OCI-LY3 (cell line): ENCODE data around the gene TNS1.

Source experiments
- EZH2phosphoT487 ChIP-seq: fragments of 200-600 bp; shearing (Covaris generic); IDR thresholded peaks from 2 replicates; pipeline ENCODE4 v1.6.1; 2018; ENCODE audit warnings: antibody characterized with exemption, mixed run types, low read depth
- TF ChIP-seq, protein P1 (sequence below): fragments of 200-600, 300-600 bp; sonication (generic); IDR thresholded peaks from 2 replicates; pipeline ENCODE4 v1.5.1; 2014; ENCODE audit warnings: antibody characterized with exemption, low read length, low read depth

DNA sequence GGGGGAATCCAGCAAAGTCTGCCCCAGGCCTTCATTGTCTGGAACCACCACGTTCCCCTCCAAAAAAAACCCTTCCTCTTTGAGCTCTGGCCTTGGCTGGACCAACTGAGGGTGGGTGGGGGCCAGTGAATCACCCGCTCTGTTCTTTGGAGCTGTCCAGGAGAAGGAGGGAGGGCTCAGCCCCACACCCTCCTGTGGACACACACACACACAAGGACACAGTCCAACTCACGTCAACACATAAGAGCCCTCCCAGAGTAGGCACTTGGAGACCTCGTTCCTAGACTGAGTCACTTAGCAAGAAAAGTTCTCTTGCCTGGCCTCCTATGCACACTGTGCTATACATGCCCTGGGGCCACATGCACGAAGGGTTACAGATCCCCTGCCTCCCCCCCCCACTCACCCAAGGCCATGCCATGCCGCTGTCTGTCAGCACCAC, 1.2 kb upstream of the TNS1 start:
- TF ChIP-seq, protein P1, sequence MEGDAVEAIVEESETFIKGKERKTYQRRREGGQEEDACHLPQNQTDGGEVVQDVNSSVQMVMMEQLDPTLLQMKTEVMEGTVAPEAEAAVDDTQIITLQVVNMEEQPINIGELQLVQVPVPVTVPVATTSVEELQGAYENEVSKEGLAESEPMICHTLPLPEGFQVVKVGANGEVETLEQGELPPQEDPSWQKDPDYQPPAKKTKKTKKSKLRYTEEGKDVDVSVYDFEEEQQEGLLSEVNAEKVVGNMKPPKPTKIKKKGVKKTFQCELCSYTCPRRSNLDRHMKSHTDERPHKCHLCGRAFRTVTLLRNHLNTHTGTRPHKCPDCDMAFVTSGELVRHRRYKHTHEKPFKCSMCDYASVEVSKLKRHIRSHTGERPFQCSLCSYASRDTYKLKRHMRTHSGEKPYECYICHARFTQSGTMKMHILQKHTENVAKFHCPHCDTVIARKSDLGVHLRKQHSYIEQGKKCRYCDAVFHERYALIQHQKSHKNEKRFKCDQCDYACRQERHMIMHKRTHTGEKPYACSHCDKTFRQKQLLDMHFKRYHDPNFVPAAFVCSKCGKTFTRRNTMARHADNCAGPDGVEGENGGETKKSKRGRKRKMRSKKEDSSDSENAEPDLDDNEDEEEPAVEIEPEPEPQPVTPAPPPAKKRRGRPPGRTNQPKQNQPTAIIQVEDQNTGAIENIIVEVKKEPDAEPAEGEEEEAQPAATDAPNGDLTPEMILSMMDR = no peak
- TF ChIP-seq EZH2phosphoT487 = no peak
